Activated naive CD4-positive, alpha-beta T cell treated with Interleukin-2 at 50 U/mL for 16 hours (primary cell): ENCODE results near the gene LRSAM1.

Experiments
- DNase-seq: peaks from one replicate; pipeline ENCODE4 v3.0.0-alpha.2; 2020

Gene LRSAM1

DNA sequence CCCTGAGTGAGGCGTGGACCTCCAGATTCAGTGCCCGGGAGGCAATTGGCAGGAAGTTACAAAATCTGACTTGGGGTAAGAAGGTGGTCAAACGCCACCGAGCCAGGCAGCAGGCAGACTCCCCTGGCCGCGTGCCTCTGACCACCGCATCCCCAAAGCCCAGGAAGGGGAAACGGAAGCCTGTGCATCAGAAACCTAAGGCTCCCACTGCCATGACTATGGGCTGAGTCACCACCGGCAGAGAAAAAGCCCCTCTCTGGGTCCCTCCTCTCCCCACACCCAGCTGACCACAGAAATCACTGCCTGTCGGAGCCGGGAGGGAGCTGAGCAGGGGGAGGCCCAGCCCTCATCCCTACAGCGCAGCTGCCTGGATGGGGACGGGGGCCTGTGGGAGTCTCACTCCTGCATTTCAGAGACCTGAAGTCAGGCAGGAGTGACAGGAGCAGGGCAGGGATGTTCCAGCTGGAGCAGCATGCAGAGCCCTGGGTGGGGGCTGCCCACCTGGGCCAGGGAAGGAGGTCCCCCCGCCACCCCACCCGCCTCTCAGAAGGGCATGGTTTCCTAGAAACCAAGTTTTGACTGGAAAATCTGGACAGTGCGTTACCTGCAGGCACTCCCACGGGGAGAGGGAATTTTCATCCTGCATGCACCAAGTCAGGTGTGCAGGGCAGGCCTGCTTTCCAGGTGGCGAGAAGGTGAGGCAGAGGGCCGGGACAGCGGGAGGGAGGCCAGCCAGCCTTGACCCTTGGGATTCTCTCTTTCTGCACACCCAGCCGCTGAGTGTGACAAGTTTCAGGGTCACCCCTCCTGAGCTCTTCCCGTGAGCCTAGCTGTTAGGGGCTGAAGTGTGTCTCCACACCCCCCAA lies 68.2 kb downstream of the LRSAM1 start:
- peak; percentile 49 for DNase-seq

DNA sequence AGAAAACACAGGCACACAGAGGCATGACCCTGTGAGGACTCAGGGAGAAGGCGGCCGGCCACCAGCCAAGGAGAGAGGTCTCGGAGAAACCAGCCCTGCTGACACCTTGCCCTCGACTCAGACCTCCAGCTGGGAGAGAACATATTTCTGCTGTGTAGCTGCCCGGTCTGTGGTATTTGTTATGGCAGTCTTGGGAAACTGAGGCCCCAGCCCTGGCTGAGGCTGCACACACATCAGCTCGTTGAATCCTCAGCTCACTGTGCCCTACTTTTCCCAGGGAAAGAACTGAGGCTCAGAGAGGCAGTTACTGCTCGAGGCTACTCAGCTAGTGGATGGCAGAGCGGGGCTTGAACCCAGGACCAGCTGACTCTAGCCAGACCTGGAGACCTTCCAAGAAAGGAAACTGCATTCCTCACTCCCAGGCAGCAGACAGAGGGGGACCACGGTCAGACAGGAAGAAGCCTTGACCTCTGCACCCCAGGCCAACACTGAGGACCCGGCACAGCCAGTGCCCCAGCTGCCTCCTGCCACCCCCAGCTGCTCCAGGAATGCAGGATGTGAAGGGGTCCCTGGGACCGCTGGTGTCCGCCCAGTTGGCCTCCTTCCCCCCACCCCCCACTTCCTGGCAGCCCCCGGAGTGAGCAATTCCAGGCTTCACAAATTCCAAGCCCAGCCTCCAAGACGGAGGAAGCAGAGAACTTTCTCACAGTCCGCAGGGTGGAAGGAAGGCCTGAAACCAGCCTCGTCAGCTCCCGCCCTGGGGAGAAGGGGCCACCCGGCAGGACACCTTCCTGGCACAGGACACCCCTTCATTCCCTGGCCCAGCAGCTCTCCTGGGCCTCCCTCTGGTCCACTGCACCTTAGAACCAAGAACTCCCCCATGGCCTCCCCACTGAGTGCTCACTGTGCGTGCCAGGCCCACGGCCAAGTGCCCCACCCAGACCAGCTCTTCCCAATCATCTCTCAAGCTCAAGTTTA lies 69.9 kb downstream of the LRSAM1 start:
- DNase-seq = no peak

DNA sequence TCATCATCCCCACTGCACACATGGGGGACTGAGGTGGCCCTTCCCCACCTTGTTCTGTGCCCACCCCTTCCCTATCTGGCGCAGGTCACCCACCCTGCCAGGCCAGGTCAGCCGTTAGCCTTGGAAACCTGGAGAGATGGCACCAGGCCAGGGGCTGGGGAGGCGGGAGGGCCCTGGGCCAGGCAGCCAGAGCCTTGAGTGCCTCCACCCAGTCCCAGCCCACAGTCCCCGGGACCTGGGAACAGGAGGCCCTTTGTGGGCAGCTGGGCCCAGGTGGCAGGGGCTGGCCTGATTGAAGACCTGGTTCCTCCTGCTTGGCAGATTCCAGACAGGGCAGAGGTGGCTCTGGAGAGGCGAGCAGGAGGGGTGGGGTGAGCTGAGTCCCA lies 70.6 kb downstream of the LRSAM1 start:
- DNase-seq = no peak

DNA sequence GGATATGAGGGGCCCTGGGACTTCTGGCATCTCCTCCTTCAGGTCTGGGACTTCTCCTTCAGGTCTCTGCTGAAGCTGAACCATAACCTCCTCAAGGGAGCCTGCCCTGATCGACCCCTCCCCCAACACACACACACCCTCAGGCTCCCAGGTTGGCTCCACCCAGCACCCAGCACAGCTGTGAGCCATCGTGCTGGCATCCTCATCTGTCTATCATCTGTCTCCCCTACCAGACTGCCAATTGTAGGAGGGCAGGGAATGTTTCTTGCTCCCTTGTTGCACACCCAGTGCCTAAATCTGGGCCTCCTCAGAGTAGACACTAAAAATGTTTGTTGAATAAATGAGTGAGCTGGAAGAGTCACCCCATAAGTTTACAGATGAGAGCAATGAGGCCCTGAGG lies 71.4 kb downstream of the LRSAM1 start:
- no peak for DNase-seq

DNA sequence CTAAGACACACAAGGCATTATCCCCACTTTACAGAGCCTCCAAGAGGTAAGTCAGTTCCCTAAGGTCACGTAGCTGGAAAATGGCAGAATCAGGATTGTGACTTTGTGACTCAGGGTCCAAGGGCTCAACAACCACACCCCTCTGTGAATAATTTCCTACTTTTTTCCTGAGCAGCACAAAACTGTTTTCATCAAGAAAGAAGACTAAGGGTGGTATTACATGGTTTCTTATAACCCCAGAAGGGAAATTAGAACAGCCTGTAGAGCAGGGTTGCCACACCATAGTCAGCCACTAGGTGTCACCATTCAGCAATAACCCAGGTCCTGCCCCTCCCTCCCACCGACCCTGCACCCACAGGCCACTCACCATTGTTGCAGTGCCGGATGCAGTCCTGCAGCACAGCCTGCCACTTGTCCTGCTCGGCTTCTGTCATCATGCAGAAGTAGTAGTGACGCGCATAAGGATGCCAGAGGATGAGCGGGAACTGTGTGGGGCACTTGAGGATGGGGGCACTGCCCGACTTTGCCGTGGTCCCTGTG lies 72.1 kb downstream of the LRSAM1 start:
- peak; percentile 39 for DNase-seq

DNA sequence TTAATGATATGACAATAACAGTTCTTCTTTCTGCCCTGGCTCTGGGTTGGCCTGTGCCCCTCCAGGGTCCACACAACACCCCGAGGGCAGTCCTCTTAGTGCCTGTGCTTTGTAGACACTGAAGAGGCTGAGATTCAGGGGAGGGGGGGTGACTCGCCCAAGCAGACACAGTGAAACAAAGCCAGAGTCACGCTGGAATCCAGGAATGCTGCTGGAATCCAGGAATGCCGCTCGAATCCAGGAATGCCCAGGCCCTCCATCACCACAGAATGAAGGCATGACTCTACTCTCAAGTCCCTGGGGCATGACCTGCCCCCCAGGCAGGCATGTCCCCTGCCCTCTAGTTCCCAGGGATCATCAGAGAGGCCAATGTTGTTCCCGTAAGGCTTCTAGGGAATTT lies 73.1 kb downstream of the LRSAM1 start:
- DNase-seq = no peak

DNA sequence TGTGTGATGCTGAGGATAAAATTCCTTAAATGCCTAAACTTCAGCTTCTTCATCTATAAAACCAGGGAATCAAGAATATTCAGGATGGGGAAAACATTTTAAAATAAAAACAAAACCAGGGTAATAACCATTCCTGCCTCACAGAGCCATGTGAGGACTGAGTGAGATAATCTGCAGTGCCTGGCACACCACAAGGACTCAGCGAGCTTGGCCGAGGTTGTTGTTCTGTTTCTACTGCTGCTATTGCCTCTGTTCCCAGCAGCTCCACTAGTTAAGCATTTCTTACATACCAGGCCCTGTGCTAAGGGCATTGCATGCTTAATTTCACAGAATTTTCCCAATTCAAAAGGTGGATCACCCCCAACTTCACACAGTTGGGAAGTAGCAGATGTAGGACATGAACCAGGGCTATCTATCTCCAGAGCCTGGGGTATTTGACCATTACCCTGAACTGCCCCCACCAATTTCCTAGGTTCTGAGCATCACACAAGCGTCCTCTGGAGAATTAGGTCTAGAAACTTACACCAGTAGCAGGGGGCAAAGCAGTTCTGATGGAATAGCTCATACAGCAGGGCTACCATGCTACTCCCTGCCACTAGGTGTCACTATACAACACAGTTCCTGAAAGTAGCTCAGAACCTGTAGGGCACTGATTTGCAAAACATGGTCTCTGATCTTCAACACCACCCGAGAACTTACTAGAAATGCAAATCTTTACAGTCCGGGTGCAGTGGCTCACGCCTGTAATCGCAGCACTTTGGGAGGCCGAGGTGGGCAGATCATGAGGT lies 74.3 kb downstream of the LRSAM1 start:
- DNase-seq = peak; percentile 21

DNA sequence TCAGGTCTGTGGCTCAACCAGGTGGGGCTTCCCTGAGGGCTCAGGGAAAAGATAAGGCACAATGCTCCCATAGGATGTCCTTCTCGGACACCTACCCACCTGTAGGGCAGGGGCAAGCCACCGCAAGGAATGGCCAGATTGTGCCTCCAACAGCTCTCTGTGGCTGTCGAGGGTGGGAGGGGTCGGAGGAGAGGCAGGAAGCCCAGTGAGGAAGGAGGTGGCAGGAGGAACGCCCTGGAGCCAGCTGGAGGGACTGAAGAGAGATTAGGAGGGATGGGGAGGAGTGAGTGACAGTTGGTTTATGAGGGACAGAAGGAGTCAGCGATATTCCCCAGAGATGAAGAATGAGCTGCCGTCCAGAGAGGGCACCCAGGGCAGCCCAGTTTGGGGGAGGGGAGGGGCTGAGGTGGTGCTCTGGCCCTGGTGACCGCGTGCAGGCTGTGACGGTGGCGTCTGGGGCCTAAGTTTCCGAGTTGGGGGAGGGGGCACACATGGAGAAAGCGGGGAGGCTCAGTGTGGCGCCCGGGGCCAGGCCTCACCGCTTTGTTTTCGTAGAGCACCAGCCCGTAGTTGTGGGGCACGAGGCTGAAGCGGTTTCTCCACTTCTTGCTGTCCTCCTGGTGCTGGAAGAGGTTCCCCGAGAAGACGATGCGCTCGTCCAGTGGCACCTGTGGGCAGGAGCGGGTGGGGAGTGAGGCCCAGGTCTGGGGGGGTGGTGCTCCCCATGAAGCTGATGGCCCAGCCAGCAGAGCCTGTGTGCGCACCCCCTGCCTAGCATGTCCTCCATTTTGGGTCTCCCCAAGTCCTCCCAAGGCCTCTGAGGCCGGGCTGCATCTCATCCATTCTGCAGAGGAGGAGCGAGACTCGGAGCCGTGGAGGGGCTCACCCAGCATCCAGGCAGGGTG lies 75.6 kb downstream of the LRSAM1 start:
- DNase-seq = no peak

DNA sequence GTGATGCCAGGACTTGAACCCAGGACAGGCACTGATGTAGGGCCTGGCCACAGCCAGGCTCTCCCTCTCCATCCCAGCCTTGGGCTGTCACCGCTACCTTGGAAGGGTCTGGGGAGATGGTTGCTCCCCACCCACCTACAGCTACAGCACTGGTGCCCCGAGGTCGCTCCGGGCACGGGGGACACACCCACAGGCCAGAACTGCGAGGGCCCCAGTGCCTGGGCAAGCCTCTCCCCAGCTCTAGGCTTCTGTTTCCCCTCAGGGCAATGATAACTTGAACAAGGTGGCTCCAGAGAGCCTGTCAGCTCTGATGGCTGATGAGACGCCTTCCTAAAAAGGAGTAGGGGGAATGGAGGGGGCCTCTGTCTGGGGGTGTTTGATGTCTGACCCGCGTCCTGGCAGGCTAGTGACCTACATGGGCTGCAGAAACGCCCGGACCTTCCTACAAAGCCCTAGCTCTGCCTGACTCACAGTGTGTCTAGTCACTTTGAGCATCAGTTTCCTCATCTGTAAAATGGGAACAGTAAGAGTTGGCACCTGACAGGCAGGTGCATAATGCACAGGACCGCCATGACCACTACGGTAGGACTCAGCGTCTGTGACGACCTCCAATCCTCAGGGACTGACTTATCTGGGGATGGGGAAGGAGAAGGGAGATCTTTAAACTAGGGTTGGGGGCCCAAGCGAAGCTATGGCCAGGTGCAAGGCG lies 76.4 kb downstream of the LRSAM1 start:
- DNase-seq = no peak

DNA sequence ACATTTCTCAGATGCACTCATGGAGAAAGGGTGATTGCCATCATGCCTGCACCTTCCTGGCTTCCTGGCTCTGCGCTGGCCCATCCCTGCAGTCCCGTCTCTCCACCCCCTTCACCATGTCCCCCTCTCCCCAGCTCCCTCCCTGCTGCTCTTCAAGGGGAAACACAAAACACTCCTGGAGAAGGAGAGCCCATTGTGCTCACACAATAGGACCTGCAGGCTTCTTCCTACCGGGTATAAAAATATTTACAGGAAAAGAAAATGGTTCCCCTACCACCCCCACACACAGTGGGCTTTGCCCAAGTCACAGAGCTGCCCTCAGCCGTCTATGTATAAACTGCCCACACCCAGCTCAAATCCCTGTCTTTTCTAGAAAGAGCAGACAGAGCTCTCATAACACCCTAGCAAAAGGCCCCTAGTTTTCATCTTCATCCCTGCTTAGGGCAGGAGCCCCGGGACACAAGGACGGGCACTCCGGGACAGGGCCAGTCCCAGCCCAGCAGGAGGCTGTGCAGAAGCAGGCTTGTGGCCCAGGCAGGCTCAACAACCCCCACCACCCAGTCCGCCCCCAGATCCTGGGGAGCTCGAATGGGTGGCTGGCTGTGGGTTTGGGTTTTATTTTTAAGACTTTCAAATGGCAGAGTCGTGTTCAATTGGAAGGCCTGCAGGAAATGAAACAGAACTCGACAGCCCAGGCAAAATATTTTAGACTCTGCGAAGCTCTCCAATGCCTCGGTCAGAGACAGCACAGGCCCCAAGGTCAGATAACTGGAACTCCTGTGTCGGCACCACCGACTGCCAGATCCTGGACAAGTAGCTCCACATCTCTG lies 77.3 kb downstream of the LRSAM1 start:
- DNase-seq = no peak

DNA sequence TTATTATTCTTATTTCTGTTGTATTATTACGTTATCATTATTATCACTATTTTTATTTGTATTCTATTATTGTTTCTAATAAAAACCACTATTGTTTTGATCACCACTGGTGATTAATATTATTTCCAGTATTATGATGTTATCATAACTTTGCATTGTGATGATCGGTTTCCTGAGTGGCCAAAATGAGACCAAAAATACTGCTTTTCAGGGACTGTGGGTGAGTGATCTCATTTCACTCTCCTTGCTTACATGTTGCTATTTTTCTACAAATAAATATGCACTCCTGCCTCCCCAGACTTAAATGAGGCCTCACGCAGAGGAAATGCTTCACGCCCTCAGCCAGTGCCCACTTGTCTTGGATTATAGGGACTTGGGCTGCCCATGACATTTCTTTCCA lies 78.4 kb downstream of the LRSAM1 start:
- DNase-seq = no peak

DNA sequence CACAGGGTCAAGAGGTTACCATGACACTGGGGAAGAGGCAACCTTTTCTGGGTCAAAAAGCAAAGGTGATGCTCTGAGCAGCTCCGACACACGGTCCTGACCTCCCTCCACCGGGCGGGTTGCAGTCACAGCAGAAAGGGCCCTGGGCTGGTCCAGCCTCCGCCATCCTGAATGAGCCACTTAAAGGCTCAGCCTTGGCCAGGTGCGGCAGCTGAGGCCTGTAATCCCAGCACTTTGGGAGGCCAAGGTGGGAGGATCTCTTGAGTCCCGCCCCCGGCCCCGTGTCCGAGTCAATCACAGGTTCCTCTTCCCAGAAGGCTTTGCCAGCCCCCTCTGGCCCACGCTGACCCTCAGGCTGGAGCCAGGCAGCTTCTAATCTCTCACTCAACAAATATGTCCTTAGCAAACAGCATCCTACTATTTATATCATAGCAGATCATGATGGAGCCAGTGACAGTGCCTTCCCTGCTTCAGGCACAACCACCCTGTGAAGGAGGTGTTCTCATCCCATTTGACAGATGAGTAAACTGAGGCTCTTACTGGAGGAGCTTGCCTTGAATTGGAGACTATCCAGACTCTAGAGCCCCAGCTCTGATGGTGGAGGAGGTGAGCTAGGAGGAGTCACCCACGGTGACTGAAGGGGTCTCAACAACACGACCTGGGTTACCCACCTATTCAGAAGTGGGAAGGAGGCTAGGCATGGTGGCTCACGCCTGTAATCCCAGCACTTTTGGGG lies 79.1 kb downstream of the LRSAM1 start:
- no peak for DNase-seq

DNA sequence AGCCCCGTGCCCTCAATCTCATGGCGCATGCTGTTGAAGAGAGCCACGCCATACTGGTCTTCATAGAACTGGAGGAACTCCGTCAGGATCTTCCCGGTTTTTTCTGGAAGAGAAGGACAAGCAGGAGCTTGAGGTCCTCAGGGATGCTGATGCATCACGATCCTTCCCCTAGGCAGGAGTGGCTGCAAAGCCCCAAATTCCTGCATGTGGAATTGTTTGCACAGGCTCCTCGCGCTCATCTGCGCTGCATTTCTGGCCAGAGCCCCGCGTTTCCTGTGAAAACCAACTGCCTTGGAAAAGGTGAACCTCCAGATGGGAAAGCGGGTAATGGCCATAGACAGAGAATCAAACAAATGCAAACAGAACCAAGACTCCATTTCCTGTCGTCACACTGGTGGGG lies 80.4 kb downstream of the LRSAM1 start:
- no peak for DNase-seq

DNA sequence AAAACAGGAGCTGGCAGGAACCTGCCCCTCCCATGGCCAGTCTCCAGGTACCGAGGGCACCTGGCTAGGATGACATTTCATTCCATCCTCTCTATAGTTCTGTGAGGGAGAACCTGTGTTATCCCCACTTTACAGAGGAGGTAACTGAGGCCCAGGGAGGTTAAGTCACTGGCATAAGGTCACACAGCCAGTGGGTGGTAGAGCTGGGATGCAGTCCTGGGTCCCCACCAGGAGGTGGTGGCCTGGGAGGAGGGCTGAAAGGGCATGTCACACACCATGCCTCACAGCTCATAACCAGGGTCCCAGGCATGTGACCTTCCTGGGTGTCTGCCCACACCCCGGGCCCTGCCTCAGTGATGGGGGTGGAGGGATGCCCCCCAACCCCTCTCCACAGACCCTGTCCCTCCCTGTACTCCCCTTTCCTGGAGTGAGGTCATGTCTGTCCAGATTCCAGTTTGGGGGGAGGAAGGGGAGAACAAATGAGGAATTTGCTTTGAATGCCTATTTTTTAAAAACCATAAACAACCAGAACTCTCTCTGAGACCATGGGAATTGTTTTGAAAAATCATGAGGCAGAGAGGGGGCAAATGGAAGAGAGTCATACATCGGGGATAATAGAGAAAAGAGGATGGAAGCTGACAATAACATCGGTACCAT lies 83.1 kb downstream of the LRSAM1 start:
- no peak for DNase-seq

DNA sequence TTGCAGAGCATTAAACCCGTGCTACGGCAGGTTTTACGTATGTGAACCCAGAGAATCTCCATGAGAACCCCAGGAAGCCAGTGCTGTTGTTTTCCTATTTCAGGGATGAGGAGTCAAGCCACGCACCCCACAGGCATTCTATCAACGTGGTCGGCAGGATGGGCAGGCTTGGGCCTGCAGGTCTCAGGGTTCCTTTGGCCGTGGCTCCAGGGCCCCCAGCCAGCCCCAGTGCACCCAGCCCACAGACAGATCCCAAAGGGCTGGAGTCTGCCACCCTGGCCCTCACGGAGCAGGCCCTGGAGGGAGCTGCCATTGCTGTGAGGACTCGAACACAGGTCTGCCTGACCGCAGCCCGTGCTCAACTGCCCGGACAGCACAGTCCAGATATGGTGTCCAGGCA lies 83.6 kb downstream of the LRSAM1 start:
- no peak for DNase-seq

DNA sequence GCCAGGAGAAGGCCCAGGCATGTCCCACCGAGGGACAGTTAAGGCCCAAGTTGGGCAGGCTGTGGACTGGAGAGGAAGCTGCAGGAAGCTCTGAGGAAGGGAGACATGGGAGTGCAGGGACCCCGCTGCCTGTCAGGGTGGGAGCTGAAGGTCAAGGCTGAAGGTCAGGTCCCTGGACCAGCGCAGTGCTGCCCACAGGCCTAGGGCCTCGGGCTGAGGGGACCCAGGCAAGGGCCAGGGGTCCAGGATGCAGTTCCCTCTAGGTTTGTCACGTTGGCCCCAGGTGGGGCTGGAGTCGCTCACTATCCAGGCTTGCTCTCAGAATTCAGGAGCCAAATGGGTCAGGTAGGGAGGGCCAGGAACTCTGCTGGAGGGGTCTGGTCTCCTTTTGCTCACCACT lies 84.1 kb downstream of the LRSAM1 start:
- DNase-seq = no peak

DNA sequence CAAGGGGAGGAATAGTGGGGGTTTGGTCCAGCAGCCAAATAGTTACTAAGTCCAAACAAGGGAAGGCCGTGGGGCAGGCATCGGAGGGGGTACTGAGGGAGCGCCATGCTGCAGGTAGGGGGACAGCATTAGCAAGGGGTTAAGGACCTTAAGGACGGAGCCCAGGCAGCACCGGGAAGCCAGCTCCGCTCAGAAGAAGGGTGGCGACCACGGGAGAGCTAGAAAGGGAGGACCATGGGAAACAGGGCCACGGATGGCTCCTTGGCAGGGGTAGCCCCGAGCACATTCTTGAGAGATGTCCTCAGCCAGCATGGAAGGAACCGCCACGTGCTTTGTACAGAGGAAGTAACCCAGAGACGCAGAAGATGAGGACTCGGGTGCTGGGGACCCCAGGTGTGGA lies 84.5 kb downstream of the LRSAM1 start:
- no peak for DNase-seq

DNA sequence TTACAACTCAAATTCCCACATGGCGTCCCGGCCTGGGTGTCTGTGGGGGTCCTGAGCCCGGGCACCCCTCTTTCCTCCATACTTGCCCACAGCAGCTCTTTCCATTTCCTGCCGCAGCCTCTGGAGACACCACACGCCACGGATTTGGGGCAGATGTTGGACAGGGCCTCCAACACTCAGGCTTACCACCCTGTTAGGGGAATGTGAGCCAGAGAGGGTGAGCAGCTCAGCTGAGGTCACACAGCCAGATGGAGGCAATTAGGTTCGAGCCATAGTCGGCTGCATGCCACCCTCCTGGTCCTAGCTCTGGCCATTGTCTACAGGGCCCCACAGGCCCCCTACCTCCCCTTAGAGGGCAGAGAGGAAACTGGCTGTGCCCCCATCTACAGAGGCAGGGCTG lies 85.2 kb downstream of the LRSAM1 start:
- DNase-seq = no peak

DNA sequence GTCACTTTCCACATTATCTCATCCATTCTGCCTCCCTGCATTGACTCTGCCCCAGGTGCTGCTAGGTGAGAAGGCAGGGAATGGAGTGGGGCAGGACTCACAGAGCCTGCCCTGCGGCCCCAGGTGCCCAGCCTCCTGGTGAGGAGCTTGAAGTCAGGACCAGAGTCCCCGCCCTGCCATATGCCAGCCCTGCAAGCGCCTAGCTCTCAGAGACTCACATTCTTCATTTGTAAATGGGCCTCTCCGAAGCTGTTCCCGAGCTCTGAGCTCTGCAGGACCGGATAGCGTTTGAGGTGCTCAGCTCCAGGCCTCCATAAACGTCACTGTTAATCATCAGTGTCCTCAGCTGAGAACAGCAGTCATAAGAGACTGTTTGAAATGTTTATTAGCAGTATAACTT lies 85.7 kb downstream of the LRSAM1 start:
- no peak for DNase-seq
